Activated naive CD4-positive, alpha-beta T cell (primary cell): ENCODE measurements around the gene TRPM1.

Experiments used
- DNase-seq, 4 experiments: peaks; one replicate each; lab custom pipeline; 2025; lab: John Stamatoyannopoulos, UW

The TRPM1 gene

DNA sequence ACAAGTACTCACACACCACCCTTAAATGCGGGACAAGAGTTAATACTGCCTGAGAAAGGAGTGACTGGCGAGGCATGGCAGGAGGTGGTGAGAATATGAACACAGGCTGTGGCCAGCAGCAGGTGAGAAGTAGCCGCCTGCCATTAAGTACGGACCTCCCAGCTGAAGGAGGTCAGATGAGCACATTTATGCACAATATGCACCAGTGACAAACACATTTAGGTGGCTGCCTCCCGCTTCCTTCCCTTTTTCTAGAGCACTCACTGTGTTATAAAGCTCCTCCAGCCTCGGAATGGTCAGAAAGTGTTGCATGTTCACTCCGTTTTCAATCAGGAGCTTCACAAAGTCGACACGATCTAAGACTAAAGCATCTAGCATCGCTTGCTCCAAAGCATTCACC lies 52.4 kb downstream of the TRPM1 start:
- DNase-seq, result no peak

DNA sequence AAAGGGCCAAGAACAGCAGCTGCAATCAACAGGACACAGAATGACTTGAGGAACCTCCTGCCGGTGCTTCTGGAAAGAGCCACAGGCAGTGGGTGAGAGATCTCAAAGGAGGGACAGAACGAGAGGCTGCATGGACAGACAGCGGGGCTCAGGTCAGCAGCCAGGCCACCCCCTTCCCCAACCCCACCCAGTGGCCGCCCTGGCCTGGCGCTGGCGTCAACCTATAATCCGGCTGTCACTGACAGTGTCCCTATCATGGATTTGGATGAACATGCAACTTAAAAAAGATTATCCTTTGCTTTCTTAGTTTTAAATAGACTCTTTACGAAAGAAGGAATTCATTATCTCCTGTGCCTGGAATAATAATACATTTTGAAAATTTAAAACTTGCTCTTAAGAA lies 54.1 kb downstream of the TRPM1 start:
- DNase-seq, result no peak

DNA sequence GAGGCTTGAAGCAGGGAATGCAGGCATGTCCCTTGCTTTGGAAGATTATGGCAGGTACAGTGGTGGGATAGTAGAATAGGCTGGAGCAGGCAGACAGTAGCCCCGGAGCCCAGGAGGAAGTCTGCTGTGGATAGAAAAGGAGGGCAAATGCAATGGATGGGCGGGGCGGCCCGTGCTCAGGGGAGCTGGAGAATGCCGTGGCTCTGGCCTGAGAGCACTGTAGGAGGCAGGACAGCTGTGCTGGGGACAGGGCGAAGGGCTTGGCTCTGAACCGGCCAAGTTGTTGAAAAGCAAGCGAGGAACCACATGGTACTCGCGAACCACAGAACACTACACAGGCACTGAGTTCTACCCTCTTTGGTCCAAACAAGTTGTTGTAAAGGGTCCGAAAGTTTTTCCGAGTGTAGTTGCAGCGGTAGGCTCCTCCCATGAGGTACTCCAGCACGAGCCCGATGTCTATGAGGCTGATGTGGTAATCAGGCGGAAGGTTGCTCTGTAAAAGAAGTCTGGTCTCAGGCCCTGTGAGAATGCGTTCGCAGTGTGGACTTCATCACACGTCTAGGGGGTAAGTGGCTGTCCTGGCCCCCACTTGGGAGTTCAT lies 54.7 kb downstream of the TRPM1 start:
- no peak for DNase-seq

DNA sequence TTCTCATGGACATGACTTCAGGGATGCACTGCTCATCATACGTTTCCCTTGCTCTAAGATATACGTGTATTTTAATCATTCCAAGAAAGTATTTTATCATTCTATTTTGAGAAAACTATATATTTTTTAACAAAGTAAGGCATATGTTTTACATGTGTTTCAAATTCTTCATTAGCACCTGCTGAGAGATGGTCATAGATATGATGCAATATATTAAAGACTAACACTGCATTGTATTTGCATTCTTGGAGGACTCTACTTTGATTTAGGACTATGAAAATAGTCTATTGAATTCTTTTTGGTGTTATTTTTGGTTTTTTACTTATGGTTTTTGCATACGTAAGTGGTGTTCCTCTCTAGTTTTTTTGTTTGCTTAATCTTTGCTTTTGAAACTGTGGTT lies 55.9 kb downstream of the TRPM1 start:
- DNase-seq, result no peak

DNA sequence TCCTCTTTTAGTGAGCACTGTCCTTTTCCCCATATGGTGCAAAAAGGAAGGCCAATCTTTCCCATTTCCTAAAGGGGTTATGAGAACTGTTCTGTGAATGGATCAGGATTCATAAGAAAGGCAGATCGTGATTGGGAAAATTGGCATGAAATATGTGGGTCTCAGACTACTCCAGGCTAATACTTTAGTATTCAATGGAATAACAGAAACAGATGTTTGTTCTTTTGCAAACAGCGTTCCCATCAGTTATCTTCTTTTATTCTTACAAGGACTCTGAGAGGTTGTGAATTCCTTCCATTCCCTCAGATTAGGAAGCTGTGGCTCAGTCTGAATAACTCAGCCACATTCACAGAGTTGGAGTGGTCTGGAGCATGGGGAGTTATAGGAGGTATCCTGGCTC lies 58.8 kb downstream of the TRPM1 start:
- DNase-seq, result no peak

DNA sequence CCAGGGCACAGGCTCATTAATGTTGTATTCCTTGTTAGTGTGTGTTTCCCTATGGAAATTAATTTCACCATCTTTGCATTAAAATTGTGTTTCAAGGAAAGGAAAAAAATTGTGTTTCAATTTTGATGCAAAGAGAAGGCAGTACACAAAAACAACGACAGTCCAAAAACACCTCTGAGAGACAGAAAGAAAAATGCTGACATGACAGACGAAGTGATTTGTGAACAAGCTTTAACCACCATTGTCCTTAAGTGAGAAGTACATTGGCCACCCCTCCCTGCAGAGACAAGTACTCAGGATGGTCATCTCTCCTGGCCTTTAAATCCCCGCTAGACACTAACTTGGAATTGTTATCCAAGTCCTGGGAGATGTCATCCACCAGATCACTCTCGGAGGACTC lies 59.9 kb downstream of the TRPM1 start:
- DNase-seq, result no peak

DNA sequence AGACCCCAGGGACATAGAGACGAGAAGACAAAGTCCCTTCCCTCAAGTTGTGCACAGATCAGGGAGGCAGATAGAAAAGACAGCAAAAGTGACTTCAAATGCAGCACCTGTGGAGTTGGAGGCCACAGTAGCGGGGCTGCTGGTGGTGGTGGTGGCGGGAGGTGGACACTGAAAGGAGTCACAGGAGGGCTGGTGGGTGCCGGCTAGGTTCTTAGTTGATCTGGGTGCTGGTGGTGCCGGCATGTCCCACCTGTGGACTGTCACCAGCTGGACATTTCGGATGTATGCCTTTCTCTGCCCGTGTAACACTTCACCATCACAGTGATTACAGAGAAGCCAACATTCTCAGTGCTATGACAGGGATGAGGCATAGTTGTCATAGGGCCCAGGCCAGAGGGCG lies 60.9 kb downstream of the TRPM1 start:
- no peak for DNase-seq

DNA sequence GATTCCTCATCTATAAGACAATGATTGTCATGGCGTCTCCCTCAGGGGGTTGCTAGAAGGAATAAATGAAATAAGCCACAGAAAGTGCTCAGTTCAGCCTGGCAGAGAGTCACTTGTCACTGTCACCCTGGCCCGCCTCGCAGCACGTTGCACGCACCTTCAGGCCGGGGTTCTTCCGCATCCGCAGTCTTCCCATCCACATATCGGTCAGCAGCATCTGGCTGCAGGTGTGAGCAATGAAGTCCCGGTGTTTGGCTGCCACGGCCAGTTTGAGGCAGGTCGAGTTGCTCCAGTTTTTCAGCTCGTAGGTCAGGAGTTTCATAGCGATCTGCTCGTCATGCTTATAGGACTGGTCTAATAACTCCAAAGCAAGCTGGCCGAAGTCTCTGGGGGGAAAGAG lies 61.6 kb downstream of the TRPM1 start:
- no peak for DNase-seq

DNA sequence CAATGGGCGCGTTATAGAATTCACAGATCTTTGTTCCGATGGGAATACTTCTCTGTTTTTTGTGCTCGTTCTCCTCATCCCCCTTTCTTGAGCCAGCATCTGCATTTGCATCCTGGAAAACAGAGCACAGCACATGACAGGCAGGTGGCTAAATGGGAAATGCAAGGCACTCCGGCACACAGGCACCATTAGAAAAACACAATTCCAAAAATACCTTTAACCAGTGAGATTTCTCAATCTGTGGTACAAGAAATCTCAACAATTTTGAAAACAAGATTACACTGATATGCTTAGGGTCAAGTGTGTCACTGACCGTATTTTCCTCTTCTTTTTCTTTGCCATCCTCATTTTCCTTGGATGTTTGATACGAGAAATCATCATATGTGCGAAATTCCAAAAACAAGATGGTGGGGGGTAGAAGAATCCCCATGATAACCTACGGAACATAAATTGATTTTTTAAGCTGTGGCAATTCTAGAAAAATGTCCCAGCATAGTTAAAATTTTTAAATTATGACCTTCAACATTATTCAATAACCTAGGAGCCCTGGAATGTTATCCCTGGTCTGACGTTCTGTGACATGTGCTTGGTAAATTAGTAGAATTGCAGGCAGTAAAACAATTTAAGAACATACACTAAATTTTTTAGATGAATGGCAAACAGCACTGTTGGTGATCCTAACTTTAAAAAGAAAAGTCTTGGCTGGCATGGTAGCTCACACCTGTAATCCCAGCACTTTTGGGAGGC lies 63.6 kb downstream of the TRPM1 start:
- no peak for DNase-seq

DNA sequence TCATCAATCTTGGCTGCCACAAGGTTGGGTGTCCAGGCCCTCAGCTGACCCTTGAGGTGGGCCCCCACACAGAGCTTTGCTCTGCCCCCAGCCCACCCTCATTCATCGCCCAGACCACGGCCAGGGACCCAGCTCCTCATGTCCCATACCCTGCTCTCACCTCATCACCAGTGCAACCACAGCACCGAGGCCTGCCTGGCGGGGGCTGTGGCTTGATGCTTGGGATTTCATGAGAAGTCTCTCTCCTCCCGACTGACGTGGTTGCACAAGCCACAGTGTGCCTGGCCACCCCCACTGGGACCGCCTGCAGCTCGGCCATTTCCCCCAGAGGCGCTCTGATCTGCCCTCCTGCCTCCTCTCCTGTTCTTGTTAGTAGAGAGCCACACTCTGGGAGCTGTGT lies 64.7 kb downstream of the TRPM1 start:
- DNase-seq, result no peak

DNA sequence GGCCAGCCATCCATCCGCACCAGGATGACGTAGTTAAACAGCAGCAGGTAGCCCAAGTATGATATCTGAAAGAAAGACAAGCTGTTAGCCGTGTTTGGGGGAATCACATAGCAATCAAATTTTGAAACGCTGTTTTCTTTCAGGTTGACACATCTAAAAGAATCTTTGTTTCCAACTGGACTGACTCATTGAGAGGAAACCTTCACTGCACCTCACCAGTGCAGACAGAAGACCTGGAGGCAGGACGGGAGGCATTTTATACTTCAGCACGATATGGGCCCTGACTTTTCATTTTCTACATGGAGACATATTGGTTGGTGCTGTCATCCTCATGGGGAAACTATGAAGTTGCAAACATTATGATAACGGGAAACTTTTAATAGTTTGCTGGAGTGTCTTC lies 65.9 kb downstream of the TRPM1 start:
- no peak for DNase-seq

DNA sequence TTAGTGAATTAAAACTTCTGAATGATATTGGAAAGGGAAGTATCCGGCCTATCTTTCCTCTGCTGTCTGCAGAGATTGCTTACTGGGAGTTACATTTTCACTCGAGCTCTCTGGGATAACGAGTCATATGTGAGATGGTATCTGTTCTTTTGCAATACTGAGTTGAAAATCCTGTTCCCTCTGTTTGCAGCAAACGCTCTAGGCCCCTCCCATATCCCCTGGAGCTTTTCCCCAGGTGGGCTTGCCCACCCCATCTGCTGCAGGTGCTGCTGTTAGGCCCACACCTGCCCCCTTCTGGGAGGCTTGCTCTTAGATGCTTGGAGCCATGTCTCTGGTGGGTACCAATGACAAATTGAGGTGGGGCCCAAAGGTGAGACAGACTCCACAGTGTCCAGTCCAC lies 67.4 kb downstream of the TRPM1 start:
- no peak for DNase-seq

DNA sequence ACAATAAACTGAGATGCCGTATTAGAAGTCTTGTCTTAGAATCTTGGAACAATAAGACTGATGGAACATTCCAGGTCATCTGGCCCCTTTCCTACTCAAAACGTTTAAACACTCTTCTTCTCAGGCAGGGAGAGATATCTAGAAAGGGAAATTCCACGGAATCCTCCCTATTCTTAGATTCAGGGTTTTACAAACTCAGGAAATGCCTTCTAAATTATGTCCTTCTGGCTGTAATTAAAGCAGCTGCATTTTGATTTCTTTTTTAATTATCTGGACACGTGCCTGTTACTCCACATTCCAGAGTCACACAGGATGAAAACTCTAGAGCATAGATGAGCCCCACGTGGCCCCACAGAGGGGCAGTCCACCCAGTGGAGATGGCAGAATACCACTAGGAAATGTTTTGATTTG lies 68.6 kb downstream of the TRPM1 start:
- no peak for DNase-seq

DNA sequence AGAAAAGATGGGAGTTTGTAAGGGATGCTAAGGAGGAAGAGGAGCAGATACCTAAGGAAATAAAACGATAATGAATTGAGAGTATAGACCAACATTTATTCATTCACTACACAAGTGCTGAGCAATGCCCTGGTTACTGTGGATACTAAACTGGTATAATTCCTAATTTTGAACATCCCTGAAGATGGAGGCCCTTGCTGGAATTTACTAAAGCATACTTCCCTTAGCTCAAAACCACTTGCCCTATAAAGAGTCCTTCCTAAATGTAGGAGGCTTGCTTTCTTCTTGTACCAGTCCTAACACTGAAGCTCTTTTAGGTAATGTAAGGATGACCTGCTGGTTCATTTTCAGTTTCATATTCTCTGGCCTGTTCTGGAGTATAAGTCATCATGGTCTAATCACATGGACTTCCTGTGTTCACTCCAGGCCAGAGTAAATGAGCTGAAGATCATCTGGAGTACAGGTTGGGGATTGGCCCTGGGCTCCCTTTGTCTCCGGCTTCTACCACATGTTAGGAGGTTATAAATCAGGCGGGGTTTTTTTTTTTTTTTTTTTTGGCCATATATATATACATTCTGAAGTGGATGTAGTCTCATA lies 70.0 kb downstream of the TRPM1 start:
- DNase-seq, result no peak

DNA sequence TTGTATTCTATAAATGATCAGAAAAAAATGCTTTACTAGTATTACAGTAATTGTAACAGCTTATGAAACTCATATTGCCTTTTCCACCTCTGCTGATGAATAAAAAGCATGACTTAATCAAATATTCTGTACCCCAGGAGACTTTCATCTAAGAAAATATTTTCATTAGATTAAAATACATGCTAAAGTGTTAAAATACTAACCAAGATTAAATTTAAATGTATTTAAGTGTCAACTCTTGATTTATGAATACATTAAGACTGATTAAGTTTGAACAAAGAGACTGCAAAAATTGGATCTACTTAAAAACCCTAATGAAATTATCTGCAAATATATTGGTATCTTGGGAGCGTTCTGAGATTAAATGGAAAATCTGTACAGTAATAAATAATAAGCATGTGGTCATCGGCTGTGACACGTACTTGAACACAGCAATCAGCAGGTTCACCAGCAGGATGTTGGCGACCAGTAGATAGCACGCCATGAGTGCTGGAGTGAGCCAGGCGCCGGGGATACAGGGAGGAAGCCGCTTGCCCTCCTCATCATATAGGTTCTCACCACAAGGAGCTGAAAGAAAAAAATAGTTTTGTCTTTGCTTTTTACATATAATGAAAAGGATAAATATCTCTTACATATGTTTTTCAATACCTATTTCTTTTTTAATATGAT lies 73.5 kb downstream of the TRPM1 start:
- DNase-seq, result no peak

DNA sequence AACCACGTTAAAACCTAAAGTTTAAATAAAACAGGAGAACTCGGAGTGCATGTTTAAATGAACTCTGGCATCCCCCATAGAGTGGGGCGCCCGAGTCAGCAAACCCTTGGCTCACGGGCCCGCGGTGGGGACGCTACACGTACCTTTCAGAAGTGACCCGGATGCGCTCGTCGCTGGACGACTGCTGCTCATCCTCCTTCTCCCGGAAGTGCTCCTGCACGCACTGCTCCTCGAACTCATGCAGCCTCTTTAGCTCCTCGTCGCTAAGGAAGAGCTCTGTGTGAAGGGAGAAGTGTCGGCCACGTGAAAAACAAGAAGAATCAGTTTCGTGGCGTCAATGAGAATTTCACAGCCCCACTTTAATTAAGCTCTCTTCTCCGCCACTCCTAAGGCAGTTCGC lies 75.5 kb downstream of the TRPM1 start:
- no peak for DNase-seq

DNA sequence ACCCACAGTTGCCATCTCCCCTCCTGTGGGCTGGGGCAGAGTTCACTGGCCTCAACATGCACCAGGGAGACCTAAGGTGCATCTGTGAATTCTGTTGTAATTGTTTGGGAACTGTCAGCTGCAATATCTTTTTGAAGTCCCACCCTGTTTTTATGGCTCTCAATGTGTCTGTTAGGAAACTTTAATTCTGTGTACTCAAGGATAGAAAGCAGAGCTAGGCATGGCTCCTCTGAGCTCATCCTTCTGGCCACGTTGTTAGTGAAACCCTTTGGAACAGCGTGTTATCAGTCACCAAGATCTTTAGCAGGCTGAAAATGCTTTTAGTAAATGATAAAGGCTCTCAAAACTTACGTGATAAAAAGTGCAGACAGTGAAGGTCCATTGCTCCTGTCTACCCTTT lies 76.5 kb downstream of the TRPM1 start:
- DNase-seq, result no peak

DNA sequence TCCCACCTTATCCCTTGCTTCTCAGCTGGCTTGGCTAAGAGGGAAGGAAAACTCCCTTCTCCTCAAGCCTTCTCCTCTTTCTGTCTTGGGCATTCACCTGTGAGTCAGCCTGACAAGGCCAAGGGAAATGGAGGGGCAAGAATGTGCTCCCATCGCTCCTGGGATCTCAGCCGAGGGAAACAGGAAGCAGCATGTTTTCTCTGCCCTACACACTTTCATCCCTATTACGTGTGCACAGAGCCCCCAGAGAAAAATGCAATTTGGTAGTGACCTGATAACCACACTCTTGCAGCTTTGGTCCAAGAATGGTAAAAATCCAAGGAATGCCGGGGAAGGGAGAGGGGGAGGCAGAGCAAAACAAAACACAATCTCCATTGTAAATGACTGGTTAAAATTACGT lies 77.2 kb downstream of the TRPM1 start:
- no peak for DNase-seq

DNA sequence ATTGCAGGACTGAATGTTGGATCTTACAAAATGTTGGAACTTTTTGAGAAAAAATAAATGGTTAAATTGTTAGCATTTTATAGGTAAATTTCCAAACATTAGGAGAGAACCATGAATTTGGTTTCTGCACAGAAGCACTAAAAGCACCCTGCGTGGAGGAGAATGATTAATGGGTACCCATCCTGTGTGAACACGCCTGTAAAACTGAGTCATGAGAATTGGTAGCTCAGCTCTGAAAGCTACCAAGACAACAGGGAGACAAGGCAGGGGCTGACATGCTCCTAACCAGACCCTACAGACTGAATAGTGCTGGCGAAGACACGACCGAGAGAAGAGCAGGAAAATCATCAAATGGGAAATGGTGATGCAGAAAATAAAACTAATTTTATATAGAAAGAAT lies 77.7 kb downstream of the TRPM1 start:
- no peak for DNase-seq

DNA sequence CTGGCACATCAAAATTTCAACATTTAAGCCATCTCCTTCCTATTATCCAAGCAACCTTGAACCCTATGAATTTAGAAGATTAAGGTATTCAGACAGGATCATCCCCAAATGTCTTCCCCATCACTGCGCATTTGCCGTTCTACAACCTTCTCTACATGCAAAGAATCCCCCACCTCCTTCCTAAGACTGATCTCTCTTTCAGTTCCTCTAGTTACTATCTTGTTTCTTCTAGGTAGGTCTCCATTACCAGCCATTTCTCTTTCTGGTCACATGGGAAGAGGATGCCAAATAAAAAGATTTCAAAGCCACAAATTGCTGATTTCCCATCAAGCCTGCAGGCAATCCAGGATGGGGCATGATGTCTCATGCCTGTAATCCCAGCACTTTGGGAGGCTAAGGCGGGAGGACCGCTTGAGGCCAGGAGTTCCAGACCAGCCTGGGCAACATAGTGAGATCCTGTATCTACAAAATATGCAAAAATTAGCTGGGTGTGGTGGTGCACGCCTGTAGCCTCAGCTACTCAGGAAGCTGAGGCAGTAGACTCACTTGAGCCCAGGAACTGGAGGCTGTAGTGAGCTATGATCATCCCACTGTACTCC lies 80.4 kb downstream of the TRPM1 start:
- DNase-seq, result no peak

DNA sequence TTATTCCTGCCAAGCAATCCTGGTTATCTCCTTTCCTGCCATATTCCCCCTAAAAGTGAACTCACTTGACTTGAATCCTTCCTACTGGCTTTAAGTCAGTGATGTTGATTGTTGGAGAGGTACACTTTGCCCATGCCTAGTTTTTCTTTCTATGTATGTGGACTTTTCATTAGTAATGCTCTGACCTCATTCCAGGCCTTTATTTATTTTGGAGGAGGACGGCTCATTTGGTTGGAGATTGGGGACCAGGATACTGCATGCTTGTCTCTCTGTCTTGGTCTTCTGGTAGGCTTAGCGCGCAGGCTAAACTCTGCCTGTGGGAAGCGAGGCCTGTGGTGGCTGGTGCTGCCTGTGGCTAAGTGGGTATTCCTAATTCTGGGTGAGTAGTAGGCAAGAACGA lies 81.0 kb downstream of the TRPM1 start:
- no peak for DNase-seq

DNA sequence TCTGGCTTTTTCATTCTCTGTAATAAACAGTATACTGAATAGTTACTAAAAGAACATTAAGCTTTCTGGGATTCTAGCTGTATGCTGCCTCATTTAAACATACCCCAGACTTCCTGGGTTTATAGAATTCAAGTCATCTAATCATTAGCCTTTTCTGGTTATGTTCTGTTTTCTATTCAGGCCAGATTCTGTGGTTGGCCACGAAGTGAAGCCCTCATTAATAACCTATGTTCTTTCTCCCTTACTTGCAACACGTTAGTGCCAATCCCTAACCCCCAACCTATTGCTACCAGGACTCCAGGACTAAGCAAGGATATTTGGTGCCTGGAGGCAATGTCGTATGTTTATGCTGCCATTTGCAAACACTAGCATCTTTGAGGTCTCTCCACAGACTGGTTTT lies 81.5 kb downstream of the TRPM1 start:
- no peak for DNase-seq

DNA sequence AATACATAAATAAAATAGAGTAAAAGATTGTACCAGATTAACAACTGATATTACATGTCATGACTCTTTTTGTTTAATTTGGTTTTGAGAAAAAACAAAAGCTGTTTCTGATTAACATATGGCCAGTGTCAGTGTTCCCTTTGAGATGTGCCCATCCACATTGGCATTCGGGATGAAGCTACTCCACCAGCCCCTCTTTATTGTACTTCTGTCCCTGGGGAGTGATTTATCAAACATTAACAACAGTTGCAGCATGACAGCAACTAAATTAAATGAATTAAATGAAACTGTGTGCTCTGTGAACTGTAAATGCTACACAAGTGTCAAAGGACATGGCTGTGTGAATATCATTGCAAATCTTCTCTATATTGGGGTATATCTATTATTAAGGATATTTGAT lies 84.2 kb downstream of the TRPM1 start:
- DNase-seq, result no peak
